Osteocyte (in vitro differentiated cells): ENCODE results near the gene NHSL1. TPM values are rescaled to one million over a fixed set of nuclear protein-coding genes. Genes with fewer than 3 reads are reported as not detected.

ENCODE experiments used
- DNase-seq: peaks from one replicate; pipeline ENCODE4 v3.0.0; 2021; ENCODE audit warnings: mixed read lengths; ENCODE audit not compliant: unreplicated experiment; ENCODE audit errors: extremely low spot score
- H3K27ac Mint-ChIP-seq: one replicate; pipeline ENCODE4 v1.8.0; 2021; ENCODE audit warnings: mild to moderate bottlenecking, mixed read lengths; ENCODE audit not compliant: unreplicated experiment
- H3K27me3 Mint-ChIP-seq: one replicate; pipeline ENCODE4 v1.8.0; 2021; ENCODE audit warnings: mixed read lengths; ENCODE audit not compliant: unreplicated experiment
- H3K36me3 Mint-ChIP-seq: one replicate; pipeline ENCODE4 v1.8.0; 2021; ENCODE audit warnings: mixed read lengths; ENCODE audit not compliant: unreplicated experiment
- H3K4me1 Mint-ChIP-seq: one replicate; pipeline ENCODE4 v1.8.0; 2021; ENCODE audit warnings: mixed read lengths; ENCODE audit not compliant: unreplicated experiment
- H3K4me3 Mint-ChIP-seq: one replicate; pipeline ENCODE4 v1.8.0; 2021; ENCODE audit warnings: mild to moderate bottlenecking, moderate library complexity, mixed read lengths; ENCODE audit not compliant: unreplicated experiment
- H3K9me3 Mint-ChIP-seq: one replicate; pipeline ENCODE4 v1.8.0; 2021; ENCODE audit warnings: mixed read lengths; ENCODE audit not compliant: unreplicated experiment
- CTCF ChIP-seq: fragments of 200-600 bp; sonication (generic); IDR thresholded peaks from 2 replicates; pipeline ENCODE4 v1.5.0; 2021; ENCODE audit warnings: antibody characterized with exemption, mild to moderate bottlenecking, moderate library complexity
- total RNA-seq: library from RNA; stranded (reverse); gene quantifications from 2 replicates; pipeline ENCODE4 v1.2.1, GENCODE V29; 2021

Gene NHSL1
- total RNA-seq, 1 donor from 2014 or later, result 21.2 TPM

GRCh38 chr6:138454981-138455706 lies 44.1 kb downstream of the NHSL1 start:
- Mint-ChIP-seq H3K27ac (no peak overlapping the region), H3K4me1 (peaks cover 2% of the 10 kb centered on the region), H3K36me3 (peaks cover 6% of the 10 kb centered on the region), H3K9me3 (no peaks in the 10 kb centered on the region), H3K27me3 (no peaks in the 10 kb centered on the region), H3K4me3 (no peak overlapping the region)
- DNase-seq, result no peak
- no peak for TF ChIP-seq CTCF

GRCh38 chr6:138451043-138451442 lies 48.3 kb downstream of the NHSL1 start:
- H3K27me3 Mint-ChIP-seq, result no peaks in the 10 kb centered on the region
- DNase-seq, result no peak

GRCh38 chr6:138450445-138450844 lies 48.8 kb downstream of the NHSL1 start:
- Mint-ChIP-seq H3K36me3 (peaks cover 6% of the 10 kb centered on the region), H3K4me1 (no peaks in the 10 kb centered on the region), H3K9me3 (no peaks in the 10 kb centered on the region), H3K27ac (no peak overlapping the region), H3K27me3 (no peaks in the 10 kb centered on the region), H3K4me3 (no peak overlapping the region)
- TF ChIP-seq CTCF, result no peak
- DNase-seq, result no peak

More at GRCh38 chr6:138451043-138451442, 48.3 kb downstream of the NHSL1 start:
- Mint-ChIP-seq H3K27ac (no peak overlapping the region), H3K4me1 (peaks cover 2% of the 10 kb centered on the region), H3K4me3 (no peak overlapping the region), H3K36me3 (peaks cover 6% of the 10 kb centered on the region), H3K9me3 (no peaks in the 10 kb centered on the region)
- TF ChIP-seq CTCF, result no peak

- no peak for TF ChIP-seq CTCF
- Mint-ChIP-seq H3K27ac (no peak overlapping the region), H3K4me3 (no peak overlapping the region), H3K4me1 (no peaks in the 10 kb centered on the region), H3K9me3 (no peaks in the 10 kb centered on the region), H3K36me3 (peaks cover 8% of the 10 kb centered on the region), H3K27me3 (no peaks in the 10 kb centered on the region)
- DNase-seq, result no peak
Measured at GRCh38 chr6:138446821-138447220, 52.5 kb downstream of the NHSL1 start.

DNA sequence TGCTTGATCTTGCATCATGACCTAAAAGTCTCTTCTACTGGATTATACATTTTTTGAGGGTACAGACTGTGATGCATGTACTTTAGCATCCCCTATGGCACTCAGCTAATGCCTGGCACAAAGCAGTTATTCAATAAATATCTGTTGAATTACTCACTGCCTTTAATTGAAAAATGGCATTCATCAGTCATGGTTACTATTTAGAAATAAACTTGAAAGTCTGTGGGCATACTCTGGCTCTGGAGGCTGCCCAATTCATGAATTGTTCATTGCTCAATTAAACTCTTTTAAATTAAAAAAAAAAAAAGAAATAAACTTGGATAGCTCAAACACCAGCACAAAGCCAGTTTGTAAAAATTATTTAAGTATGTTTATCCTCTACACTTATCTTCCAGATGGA lies 55.3 kb downstream of the NHSL1 start:
- peaks cover 20% of the 10 kb centered on the region for H3K36me3 Mint-ChIP-seq
- DNase-seq, result no peak
- no peak overlapping the region for H3K4me3 Mint-ChIP-seq
- no peaks in the 10 kb centered on the region for H3K27me3 Mint-ChIP-seq
- no peaks in the 10 kb centered on the region for H3K4me1 Mint-ChIP-seq
- H3K27ac Mint-ChIP-seq, result no peak overlapping the region
- H3K9me3 Mint-ChIP-seq, result no peaks in the 10 kb centered on the region
- no peak for TF ChIP-seq CTCF
